GM19025 (cell line): Measurements from ENCODE around the gene SLC6A17.

Experiments
- ATAC-seq: cut with Tn5 transposase; IDR thresholded peaks from one replicate; pipeline ENCODE4 v1.9.1; 2021; ENCODE audit warnings: mild to moderate bottlenecking, low read depth, moderate library complexity; ENCODE audit not compliant: unreplicated experiment

SLC6A17 gene

GRCh38 chr1:110134050-110134595, 16.2 kb upstream of the SLC6A17 start:
- no peak for ATAC-seq

GRCh38 chr1:110135246-110135645, 15.0 kb upstream of the SLC6A17 start:
- no peak for ATAC-seq

DNA sequence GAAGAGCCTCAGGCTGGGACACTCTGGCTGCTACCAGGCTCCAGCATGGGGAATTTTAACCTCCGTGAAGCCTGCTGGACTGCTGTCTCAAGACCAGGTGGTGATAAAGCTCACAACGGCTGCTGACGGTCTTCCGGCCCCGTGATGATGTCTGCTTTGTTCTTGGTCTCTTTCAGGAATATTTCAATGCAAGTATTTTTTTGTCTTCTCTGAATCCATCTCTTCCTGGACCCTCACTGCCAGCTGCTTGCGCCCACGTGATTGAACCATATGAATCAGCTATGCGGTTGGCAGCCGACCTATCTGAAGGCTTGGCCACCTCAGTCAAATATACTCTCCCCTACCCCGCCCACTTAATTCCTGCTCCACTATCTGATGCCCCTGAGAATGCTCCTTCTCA, 14.6 kb upstream of the SLC6A17 start:
- no peak for ATAC-seq

- no peak for ATAC-seq
Measured at GRCh38 chr1:110136911-110137310, 13.4 kb upstream of the SLC6A17 start.

GRCh38 chr1:110138956-110139355, 11.3 kb upstream of the SLC6A17 start:
- ATAC-seq: no peak

DNA sequence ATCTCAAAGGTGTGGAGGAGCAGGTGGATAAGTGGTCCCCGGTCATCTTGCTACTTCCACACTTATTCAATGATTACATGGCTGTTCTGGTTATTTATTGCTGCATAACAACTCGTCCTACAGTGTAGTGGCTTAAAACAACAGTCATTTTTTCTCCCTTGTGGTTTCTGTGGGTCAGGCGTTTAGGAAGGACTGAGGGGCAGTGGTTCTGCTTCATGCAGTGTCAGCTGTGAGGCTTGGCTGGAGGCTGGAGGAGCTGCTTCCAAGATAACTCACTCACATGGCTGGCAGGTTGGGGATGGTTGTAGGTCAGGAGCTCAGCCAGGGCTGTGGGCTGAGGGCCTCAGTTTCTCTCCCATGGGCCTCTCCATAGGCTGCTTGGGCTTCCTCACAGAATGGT, 5.9 kb upstream of the SLC6A17 start:
- ATAC-seq: no peak

DNA sequence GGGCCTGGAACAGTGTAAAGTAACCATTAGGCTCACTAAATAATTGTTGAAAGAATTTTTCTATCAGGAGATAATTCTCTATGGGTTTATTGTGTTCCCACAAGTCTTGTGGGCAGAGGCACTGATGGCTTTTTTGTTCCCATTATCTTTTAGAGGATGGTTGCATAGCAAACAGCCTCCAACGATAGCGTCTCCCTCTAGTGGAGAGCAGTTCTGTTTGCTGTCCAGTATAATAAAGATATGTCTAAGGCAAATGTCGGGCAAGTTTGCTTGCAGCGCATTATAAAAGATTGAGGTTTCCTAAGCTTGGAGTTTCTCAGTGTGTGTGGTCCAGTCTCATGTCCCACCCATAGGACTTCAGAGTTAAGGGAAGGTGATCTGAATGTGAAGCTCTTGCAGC, 1.3 kb upstream of the SLC6A17 start:
- ATAC-seq: no peak

GRCh38 chr1:110151175-110151669, 928 bp downstream of the SLC6A17 start:
- ATAC-seq: no peak

DNA sequence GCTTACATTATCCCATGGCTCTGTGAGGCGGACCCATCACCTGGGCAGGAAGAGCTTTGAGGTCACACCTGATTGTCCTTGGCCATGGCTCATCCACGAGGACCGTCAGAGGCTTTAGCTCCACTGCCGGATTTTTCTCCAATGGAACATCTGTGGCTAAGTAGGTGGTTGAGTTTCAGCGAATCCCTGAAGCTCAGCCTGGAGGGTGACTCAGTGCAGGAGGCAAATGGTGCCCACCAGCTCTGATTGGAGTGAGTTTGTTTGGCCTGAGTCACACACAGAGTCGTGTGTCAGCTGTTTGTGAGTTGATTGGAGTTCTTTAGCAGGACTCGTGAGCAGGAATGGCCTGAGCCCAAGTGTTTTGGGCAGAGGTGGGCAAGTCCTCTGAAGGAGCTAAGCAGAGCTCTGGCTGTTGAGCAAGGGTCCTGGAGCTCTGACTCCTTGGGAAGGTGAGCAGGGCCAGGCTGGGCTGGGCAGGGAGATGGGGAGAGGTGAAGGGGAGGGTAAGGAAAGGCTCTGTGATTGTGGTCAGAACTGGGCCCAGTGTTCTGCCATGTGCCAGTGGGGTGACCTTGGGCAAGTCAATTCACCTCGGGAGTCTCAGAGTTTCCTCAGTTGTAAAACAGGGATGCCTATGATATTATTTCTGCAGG, 2.0 kb downstream of the SLC6A17 start:
- ATAC-seq: no peak

DNA sequence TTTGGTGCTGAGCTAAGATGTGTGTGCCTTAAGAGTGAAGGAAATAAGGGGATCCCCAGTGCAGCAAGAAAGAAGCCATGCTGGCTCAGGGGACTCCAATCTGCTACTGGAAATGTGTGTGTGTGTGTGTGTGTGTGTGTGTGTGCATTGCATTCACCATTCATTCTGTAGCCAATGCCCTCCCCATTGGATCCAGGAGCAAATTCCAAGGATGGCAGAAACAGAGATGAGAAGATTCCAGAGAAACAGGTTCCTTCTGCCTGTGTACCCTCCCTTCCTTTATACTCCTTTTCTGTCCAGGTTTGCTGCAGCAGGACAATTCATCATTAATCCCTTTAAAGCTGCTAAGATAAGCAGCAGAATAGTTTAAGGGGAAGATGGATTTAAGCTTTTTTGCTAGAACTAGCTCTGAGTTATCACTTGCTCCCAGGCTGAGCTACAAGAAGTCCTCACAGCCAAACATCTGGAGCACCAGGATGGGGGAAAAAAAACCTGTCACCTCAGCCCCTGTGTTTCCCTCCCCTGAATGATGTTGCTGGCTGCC, 3.2 kb downstream of the SLC6A17 start:
- no peak for ATAC-seq

- ATAC-seq: no peak
Measured at GRCh38 chr1:110155878-110156522, 5.7 kb downstream of the SLC6A17 start.

DNA sequence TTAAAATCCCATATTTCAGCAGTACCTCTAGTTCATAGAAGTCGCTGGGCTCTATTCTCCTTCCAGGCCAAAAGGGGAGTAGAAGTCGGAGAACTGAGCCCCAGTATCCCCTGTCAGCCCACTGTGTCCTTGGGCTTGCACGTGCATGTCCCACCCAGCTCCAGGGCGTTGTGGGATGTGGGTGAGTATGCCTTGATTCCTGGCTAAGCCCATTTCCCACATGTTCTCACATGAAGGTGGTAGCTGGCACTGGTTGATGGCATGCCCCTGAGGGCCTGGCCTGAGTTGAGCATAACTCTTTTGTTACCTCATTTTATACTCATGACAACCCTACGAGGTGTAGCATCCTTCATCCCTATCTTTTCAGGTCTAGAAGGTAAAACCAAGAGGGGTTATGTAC, 8.0 kb downstream of the SLC6A17 start:
- no peak for ATAC-seq

DNA sequence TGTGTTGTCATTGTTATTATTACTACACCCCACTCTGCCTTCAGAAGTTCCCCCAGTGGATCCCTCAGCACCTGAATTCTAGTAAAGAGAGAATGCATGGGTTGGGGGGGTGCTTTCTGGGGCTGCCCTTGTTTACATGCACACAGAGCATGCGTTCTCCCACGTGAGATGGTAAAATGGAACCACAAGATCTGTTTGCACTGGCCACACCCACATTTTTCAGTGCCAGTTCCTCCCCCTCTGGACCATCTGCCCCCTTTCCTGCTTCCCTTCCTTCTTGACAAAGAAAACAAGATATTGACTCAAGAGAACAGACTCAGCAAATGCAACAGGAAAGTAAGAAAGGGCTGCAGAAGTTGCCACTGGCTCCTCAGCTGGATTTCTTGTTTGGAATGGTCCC, 8.9 kb downstream of the SLC6A17 start:
- ATAC-seq: no peak

- no peak for ATAC-seq
Measured at GRCh38 chr1:110160538-110161100, 10.3 kb downstream of the SLC6A17 start.

DNA sequence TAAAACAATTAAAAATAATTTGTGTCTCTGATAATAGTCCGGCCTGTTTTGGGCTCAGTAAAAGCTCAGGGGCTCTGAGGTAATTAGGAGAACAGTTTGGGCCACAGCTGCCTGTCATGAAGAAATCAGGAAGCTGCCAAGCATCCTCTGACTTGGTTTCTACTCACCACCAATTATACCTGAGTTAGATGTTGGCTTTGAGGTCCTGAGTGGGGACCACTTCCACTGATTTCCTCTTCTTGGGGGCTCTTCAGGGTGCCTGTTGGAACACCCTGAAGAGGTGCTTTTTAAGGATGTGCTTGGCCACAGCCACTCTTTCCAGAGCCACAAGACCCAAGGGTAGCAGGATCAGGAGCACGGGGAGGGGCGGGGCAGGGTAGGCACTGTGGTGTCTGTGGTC, 10.9 kb downstream of the SLC6A17 start:
- no peak for ATAC-seq

GRCh38 chr1:110161849-110162248, 11.6 kb downstream of the SLC6A17 start:
- no peak for ATAC-seq

DNA sequence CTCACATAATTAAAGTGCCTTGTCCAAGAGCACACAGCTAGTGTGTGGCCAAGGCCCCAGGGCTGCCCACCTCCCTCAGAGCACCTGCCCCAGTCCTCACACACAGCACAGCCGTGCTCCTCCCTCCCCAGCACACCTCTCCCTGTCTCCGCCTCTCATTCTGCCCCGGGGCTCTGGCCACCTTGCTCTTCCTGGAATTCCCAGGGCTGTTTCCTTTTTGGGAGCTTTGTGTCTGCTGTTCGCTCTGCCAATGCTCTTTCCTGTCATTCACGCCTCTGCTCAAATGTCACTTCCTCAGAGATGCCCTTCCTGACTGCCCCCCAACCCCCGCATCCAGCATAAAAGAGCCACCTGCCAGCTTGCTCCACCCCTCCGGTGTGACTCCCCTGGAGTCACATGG, 13.3 kb downstream of the SLC6A17 start:
- no peak for ATAC-seq

GRCh38 chr1:110164725-110165350, 14.5 kb downstream of the SLC6A17 start:
- no peak for ATAC-seq

GRCh38 chr1:110165761-110166231, 15.5 kb downstream of the SLC6A17 start:
- ATAC-seq: no peak

GRCh38 chr1:110166861-110167260, 16.6 kb downstream of the SLC6A17 start:
- ATAC-seq: no peak
